Measurements from ENCODE around the gene KRTCAP2. TPM values are rescaled to one million over a fixed set of nuclear protein-coding genes. Genes with fewer than 3 reads are reported as not detected.

The KRTCAP2 gene
- total RNA-seq, 1 donor from 2014 or later = 108 TPM

- Mint-ChIP-seq H3K4me1 (ENCODE audit: low read depth, unreplicated experiment) (peaks cover 4% of the 10 kb centered on the region), H3K27me3 (ENCODE audit: unreplicated experiment) (peaks cover 7% of the 10 kb centered on the region), H3K27ac (ENCODE audit: unreplicated experiment) (no peak overlapping the region), H3K36me3 (ENCODE audit: unreplicated experiment) (peaks cover 5% of the 10 kb centered on the region), H3K4me3 (ENCODE audit: unreplicated experiment) (peak overlapping the region; percentile 69), H3K9me3 (ENCODE audit: unreplicated experiment) (peaks cover 2% of the 10 kb centered on the region)
- DNase-seq = peak; percentile 7
- no peak for TF ChIP-seq CTCF (IDR thresholded peaks at IDR 0.05; ENCODE audit: partially characterized antibody, unreplicated experiment)
Observed at GRCh38 chr1:155179112-155180031, 6.3 kb upstream of the KRTCAP2 start.

GRCh38 chr1:155178441-155179111 lies 5.5 kb upstream of the KRTCAP2 start:
- peak; percentile 10 for DNase-seq
- Mint-ChIP-seq H3K27ac (ENCODE audit: unreplicated experiment) (no peak overlapping the region), H3K4me3 (ENCODE audit: unreplicated experiment) (peak overlapping the region; percentile 69), H3K4me1 (ENCODE audit: low read depth, unreplicated experiment) (peaks cover 4% of the 10 kb centered on the region), H3K9me3 (ENCODE audit: unreplicated experiment) (peaks cover 6% of the 10 kb centered on the region), H3K36me3 (ENCODE audit: unreplicated experiment) (peaks cover 5% of the 10 kb centered on the region), H3K27me3 (ENCODE audit: unreplicated experiment) (peaks cover 10% of the 10 kb centered on the region)
- no peak for TF ChIP-seq CTCF (IDR thresholded peaks at IDR 0.05; ENCODE audit: partially characterized antibody, unreplicated experiment)

- H3K36me3 Mint-ChIP-seq (ENCODE audit: unreplicated experiment) = peaks cover 5% of the 10 kb centered on the region
- H3K27me3 Mint-ChIP-seq (ENCODE audit: unreplicated experiment) = peaks cover 12% of the 10 kb centered on the region
- H3K4me3 Mint-ChIP-seq (ENCODE audit: unreplicated experiment) = no peak overlapping the region
- peaks cover 12% of the 10 kb centered on the region for H3K9me3 Mint-ChIP-seq (ENCODE audit: unreplicated experiment)
- TF ChIP-seq CTCF (IDR thresholded peaks at IDR 0.05; ENCODE audit: partially characterized antibody, unreplicated experiment) = no peak
- DNase-seq = peak; percentile 5
- H3K27ac Mint-ChIP-seq (ENCODE audit: unreplicated experiment) = no peak overlapping the region
- H3K4me1 Mint-ChIP-seq (ENCODE audit: low read depth, unreplicated experiment) = peaks cover 8% of the 10 kb centered on the region
Observed at GRCh38 chr1:155177918-155178281, 4.8 kb upstream of the KRTCAP2 start.

- Mint-ChIP-seq H3K27ac (ENCODE audit: unreplicated experiment) (no peak overlapping the region), H3K36me3 (ENCODE audit: unreplicated experiment) (peaks cover 5% of the 10 kb centered on the region), H3K4me3 (ENCODE audit: unreplicated experiment) (no peak overlapping the region), H3K9me3 (ENCODE audit: unreplicated experiment) (peaks cover 15% of the 10 kb centered on the region), H3K27me3 (ENCODE audit: unreplicated experiment) (peaks cover 15% of the 10 kb centered on the region), H3K4me1 (ENCODE audit: low read depth, unreplicated experiment) (peaks cover 8% of the 10 kb centered on the region)
- DNase-seq = peak; percentile 5
- no peak for TF ChIP-seq CTCF (IDR thresholded peaks at IDR 0.05; ENCODE audit: partially characterized antibody, unreplicated experiment)
Observed at GRCh38 chr1:155177192-155177917, 4.3 kb upstream of the KRTCAP2 start.

Measured in glutamatergic neuron (in vitro differentiated cells).